ENCODE results near the gene RBM12.

DNA sequence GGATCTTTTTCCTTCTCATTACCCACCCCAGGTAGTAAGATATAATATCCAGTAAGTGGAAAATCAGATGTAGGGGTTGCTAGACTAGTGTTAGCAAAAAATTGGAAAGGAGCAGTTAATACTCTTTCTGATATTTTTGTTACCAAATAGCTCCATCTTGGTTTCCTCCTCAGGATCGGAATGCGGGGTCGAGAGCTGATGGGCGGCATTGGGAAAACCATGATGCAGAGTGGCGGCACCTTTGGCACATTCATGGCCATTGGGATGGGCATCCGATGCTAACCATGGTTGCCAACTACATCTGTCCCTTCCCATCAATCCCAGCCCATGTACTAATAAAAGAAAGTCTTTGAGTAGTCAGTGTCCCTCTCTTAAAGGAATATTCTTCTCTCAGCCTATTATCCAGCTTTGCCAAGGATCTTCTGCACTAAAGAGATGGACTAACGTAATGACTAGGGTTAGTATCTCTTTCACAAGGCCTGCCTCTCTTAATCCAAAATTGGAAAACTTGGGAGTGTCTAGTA, 36.0 kb upstream of the RBM12 start:
- TF ChIP-seq, protein P1, sequence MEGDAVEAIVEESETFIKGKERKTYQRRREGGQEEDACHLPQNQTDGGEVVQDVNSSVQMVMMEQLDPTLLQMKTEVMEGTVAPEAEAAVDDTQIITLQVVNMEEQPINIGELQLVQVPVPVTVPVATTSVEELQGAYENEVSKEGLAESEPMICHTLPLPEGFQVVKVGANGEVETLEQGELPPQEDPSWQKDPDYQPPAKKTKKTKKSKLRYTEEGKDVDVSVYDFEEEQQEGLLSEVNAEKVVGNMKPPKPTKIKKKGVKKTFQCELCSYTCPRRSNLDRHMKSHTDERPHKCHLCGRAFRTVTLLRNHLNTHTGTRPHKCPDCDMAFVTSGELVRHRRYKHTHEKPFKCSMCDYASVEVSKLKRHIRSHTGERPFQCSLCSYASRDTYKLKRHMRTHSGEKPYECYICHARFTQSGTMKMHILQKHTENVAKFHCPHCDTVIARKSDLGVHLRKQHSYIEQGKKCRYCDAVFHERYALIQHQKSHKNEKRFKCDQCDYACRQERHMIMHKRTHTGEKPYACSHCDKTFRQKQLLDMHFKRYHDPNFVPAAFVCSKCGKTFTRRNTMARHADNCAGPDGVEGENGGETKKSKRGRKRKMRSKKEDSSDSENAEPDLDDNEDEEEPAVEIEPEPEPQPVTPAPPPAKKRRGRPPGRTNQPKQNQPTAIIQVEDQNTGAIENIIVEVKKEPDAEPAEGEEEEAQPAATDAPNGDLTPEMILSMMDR (conservative IDR thresholded peaks at IDR 0.05; ENCODE audit: low read depth, low read length), result no peak
- TF ChIP-seq, protein P2, sequence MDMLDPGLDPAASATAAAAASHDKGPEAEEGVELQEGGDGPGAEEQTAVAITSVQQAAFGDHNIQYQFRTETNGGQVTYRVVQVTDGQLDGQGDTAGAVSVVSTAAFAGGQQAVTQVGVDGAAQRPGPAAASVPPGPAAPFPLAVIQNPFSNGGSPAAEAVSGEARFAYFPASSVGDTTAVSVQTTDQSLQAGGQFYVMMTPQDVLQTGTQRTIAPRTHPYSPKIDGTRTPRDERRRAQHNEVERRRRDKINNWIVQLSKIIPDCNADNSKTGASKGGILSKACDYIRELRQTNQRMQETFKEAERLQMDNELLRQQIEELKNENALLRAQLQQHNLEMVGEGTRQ (IDR thresholded peaks at IDR 0.05; ENCODE audit: low read depth, low read length), result no peak
- TF ChIP-seq CHD1 (IDR thresholded peaks at IDR 0.05; ENCODE audit: low read depth, low read length) (no peak), CEBPB (IDR thresholded peaks at IDR 0.05; ENCODE audit: low read depth, low read length) (no peak)

All from IMR-90 (cell line).